Progenitor cell of endocrine pancreas (in vitro differentiated cells): ENCODE data around the gene C10orf71. TPM values are rescaled to one million over a fixed set of nuclear protein-coding genes. Genes with fewer than 3 reads are reported as not detected.

ENCODE experiments used
- DNase-seq: peaks from one replicate; pipeline ENCODE4 v3.0.0; 2021; ENCODE audit warnings: low spot score; ENCODE audit not compliant: unreplicated experiment
- H3K27ac Mint-ChIP-seq: 2 replicates; pipeline ENCODE4 v1.8.0; 2021; ENCODE audit warnings: mild to moderate bottlenecking, moderate library complexity, mixed read lengths
- H3K27me3 Mint-ChIP-seq: 2 replicates; pipeline ENCODE4 v1.8.0; 2021; ENCODE audit warnings: mixed read lengths
- H3K36me3 Mint-ChIP-seq: 2 replicates; pipeline ENCODE4 v1.8.0; 2022; ENCODE audit warnings: mixed read lengths; ENCODE audit not compliant: insufficient read depth
- H3K4me1 Mint-ChIP-seq: 2 replicates; pipeline ENCODE4 v1.8.0; 2021; ENCODE audit warnings: low read depth, mixed read lengths
- H3K4me3 Mint-ChIP-seq: 2 replicates; pipeline ENCODE4 v1.8.0; 2021; ENCODE audit warnings: low read depth, mild to moderate bottlenecking, moderate library complexity, mixed read lengths
- H3K9me3 Mint-ChIP-seq: 2 replicates; pipeline ENCODE4 v1.8.0; 2021; ENCODE audit warnings: low read depth, mixed read lengths
- CTCF ChIP-seq: fragments of 200-600 bp; sonication (generic); IDR thresholded peaks from one replicate; pipeline ENCODE4 v1.5.0; 2021; ENCODE audit warnings: antibody characterized with exemption, mild to moderate bottlenecking; ENCODE audit not compliant: unreplicated experiment
- total RNA-seq: library from RNA; stranded (reverse); gene quantifications from 2 replicates; pipeline ENCODE4 v1.2.1, GENCODE V29; 2021

The C10orf71 gene
- total RNA-seq, 1 donor from 2014 or later = not detected

GRCh38 chr10:49349390-49349789 lies 50.4 kb downstream of the C10orf71 start:
- Mint-ChIP-seq H3K27me3 (peaks cover 11% of the 10 kb centered on the region), H3K4me3 (no peak overlapping the region), H3K27ac (no peak overlapping the region), H3K36me3 (no peaks in the 10 kb centered on the region), H3K4me1 (no peaks in the 10 kb centered on the region), H3K9me3 (no peaks in the 10 kb centered on the region)
- no peak for TF ChIP-seq CTCF
- DNase-seq = no peak

- Mint-ChIP-seq H3K27ac (no peak overlapping the region), H3K27me3 (peaks cover 11% of the 10 kb centered on the region), H3K36me3 (no peaks in the 10 kb centered on the region), H3K4me1 (no peaks in the 10 kb centered on the region), H3K9me3 (no peaks in the 10 kb centered on the region), H3K4me3 (no peak overlapping the region)
- no peak for TF ChIP-seq CTCF
- DNase-seq = no peak
Measured at GRCh38 chr10:49350138-49350537, 51.2 kb downstream of the C10orf71 start.

GRCh38 chr10:49350846-49351532 lies 52.0 kb downstream of the C10orf71 start:
- no peak for TF ChIP-seq CTCF
- H3K27ac Mint-ChIP-seq = no peak overlapping the region
- no peak overlapping the region for H3K4me3 Mint-ChIP-seq
- no peaks in the 10 kb centered on the region for H3K4me1 Mint-ChIP-seq
- peaks cover 7% of the 10 kb centered on the region for H3K27me3 Mint-ChIP-seq
- DNase-seq = no peak
- no peaks in the 10 kb centered on the region for H3K36me3 Mint-ChIP-seq
- no peaks in the 10 kb centered on the region for H3K9me3 Mint-ChIP-seq

GRCh38 chr10:49351669-49352068 lies 52.7 kb downstream of the C10orf71 start:
- DNase-seq = no peak
- Mint-ChIP-seq H3K36me3 (no peaks in the 10 kb centered on the region), H3K4me3 (no peak overlapping the region), H3K27me3 (peaks cover 5% of the 10 kb centered on the region), H3K27ac (no peak overlapping the region), H3K4me1 (no peaks in the 10 kb centered on the region), H3K9me3 (no peaks in the 10 kb centered on the region)
- no peak for TF ChIP-seq CTCF

GRCh38 chr10:49352323-49352722 lies 53.4 kb downstream of the C10orf71 start:
- no peak for TF ChIP-seq CTCF
- Mint-ChIP-seq H3K27me3 (peaks cover 3% of the 10 kb centered on the region), H3K4me3 (no peak overlapping the region), H3K27ac (no peak overlapping the region), H3K36me3 (no peaks in the 10 kb centered on the region), H3K4me1 (no peaks in the 10 kb centered on the region), H3K9me3 (no peaks in the 10 kb centered on the region)
- no peak for DNase-seq
